ENCODE data around the gene CEP57L1. TPM values are rescaled to one million over a fixed set of nuclear protein-coding genes. Genes with fewer than 3 reads are reported as not detected.

CEP57L1 gene
- total and polyA plus RNA-seq, 9 of the 15 experiments (the other 6 are each of a cell fraction or from before 2014, with no cell fraction given) = 39.4 to 88.6 (median 61.8) TPM

DNA sequence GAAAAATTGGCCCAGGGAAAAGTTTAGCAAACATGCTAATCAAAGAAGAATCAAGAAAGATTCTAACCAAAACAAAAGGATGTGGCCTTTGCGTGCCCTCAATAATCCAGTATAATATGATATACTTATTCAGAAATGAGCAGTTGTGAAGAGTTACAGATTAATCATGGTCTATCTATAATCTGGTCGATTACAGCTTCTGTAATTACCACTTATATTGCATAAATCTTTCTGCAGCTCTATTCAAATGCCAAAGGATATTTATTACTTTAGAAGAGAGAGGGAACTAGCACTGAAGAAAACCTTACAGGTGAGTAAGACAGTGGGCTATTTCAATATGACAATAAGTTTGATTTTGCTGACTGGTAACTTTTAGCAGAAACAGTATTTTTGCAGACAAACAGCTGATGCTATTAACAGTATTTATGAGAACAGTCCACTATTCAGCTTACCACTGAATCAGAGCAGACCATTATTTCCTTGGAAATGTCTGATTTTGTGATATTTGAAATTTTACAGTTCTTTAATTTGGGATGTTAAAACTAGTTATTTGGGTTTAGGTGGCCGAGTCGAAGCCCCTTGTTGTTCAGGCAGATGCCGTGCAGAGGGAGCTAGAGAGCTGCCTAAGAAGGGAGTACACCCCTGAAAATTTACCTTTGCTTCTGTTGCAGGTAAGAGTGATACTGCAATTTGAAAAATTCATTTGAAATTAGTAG is 92.2 kb downstream of the CEP57L1 start (continued):
- TF ChIP-seq, protein P1, sequence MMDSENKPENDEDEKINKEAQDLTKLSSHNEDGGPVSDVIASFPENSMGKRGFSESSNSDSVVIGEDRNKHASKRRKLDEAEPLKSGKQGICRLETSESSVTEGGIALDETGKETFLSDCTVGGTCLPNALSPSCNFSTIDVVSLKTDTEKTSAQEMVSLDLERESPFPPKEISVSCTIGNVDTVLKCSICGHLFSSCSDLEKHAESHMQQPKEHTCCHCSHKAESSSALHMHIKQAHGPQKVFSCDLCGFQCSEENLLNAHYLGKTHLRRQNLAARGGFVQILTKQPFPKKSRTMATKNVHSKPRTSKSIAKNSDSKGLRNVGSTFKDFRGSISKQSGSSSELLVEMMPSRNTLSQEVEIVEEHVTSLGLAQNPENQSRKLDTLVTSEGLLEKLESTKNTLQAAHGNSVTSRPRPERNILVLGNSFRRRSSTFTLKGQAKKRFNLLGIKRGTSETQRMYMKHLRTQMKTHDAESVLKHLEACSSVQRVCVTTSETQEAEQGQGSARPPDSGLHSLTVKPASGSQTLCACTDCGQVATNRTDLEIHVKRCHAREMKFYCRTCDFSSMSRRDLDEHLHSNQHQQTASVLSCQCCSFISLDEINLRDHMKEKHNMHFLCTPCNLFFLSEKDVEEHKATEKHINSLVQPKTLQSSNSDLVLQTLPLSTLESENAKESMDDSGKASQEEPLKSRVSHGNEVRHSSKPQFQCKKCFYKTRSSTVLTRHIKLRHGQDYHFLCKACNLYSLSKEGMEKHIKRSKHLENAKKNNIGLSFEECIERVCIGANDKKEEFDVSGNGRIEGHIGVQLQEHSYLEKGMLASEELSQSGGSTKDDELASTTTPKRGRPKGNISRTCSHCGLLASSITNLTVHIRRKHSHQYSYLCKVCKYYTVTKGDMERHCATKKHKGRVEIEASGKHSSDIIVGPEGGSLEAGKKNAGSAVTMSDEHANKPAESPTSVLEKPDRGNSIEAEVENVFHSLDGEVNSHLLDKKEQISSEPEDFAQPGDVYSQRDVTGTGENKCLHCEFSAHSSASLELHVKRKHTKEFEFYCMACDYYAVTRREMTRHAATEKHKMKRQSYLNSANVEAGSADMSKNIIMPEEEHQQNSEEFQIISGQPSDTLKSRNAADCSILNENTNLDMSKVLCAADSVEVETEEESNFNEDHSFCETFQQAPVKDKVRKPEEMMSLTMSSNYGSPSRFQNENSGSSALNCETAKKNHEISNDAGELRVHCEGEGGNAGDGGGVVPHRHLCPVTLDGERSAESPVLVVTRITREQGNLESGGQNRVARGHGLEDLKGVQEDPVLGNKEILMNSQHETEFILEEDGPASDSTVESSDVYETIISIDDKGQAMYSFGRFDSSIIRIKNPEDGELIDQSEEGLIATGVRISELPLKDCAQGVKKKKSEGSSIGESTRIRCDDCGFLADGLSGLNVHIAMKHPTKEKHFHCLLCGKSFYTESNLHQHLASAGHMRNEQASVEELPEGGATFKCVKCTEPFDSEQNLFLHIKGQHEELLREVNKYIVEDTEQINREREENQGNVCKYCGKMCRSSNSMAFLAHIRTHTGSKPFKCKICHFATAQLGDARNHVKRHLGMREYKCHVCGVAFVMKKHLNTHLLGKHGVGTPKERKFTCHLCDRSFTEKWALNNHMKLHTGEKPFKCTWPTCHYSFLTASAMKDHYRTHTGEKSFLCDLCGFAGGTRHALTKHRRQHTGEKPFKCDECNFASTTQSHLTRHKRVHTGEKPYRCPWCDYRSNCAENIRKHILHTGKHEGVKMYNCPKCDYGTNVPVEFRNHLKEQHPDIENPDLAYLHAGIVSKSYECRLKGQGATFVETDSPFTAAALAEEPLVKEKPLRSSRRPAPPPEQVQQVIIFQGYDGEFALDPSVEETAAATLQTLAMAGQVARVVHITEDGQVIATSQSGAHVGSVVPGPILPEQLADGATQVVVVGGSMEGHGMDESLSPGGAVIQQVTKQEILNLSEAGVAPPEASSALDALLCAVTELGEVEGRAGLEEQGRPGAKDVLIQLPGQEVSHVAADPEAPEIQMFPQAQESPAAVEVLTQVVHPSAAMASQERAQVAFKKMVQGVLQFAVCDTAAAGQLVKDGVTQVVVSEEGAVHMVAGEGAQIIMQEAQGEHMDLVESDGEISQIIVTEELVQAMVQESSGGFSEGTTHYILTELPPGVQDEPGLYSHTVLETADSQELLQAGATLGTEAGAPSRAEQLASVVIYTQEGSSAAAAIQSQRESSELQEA (IDR thresholded peaks at IDR 0.05; ENCODE audit: low read depth) = no peak
- TF ChIP-seq MED1 (CRISPR knock-in tag; IDR thresholded peaks at IDR 0.05; ENCODE audit: borderline replicate concordance) (no peak), ZNF431 (CRISPR knock-in tag; IDR thresholded peaks at IDR 0.05) (no peak), MTA1 (IDR thresholded peaks at IDR 0.05; ENCODE audit: borderline replicate concordance) (no peak), SIX5 (IDR thresholded peaks at IDR 0.05; ENCODE audit: borderline replicate concordance in 1 of 2, insufficient read depth in 1 of 2, low read depth in 1 of 2, low read length in 2 of 2) (no peak), ZFP36 (IDR thresholded peaks at IDR 0.05; ENCODE audit: low read depth, low read length, partially characterized antibody) (no peak), CBFB (CRISPR knock-in tag; IDR thresholded peaks at IDR 0.05) (no peak), NFATC3 (IDR thresholded peaks at IDR 0.05) (no peak), ARID2 (IDR thresholded peaks at IDR 0.05) (peak; percentile 92)
- TF ChIP-seq, protein P2, sequence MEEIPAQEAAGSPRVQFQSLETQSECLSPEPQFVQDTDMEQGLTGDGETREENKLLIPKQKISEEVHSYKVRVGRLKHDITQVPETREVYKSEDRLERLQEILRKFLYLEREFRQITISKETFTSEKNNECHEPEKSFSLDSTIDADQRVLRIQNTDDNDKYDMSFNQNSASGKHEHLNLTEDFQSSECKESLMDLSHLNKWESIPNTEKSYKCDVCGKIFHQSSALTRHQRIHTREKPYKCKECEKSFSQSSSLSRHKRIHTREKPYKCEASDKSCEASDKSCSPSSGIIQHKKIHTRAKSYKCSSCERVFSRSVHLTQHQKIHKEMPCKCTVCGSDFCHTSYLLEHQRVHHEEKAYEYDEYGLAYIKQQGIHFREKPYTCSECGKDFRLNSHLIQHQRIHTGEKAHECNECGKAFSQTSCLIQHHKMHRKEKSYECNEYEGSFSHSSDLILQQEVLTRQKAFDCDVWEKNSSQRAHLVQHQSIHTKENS (CRISPR knock-in tag; IDR thresholded peaks at IDR 0.05) = no peak
- TF ChIP-seq, protein P3, sequence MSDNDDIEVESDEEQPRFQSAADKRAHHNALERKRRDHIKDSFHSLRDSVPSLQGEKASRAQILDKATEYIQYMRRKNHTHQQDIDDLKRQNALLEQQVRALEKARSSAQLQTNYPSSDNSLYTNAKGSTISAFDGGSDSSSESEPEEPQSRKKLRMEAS (CRISPR knock-in tag; IDR thresholded peaks at IDR 0.05) = no peak
- TF ChIP-seq, protein P4, sequence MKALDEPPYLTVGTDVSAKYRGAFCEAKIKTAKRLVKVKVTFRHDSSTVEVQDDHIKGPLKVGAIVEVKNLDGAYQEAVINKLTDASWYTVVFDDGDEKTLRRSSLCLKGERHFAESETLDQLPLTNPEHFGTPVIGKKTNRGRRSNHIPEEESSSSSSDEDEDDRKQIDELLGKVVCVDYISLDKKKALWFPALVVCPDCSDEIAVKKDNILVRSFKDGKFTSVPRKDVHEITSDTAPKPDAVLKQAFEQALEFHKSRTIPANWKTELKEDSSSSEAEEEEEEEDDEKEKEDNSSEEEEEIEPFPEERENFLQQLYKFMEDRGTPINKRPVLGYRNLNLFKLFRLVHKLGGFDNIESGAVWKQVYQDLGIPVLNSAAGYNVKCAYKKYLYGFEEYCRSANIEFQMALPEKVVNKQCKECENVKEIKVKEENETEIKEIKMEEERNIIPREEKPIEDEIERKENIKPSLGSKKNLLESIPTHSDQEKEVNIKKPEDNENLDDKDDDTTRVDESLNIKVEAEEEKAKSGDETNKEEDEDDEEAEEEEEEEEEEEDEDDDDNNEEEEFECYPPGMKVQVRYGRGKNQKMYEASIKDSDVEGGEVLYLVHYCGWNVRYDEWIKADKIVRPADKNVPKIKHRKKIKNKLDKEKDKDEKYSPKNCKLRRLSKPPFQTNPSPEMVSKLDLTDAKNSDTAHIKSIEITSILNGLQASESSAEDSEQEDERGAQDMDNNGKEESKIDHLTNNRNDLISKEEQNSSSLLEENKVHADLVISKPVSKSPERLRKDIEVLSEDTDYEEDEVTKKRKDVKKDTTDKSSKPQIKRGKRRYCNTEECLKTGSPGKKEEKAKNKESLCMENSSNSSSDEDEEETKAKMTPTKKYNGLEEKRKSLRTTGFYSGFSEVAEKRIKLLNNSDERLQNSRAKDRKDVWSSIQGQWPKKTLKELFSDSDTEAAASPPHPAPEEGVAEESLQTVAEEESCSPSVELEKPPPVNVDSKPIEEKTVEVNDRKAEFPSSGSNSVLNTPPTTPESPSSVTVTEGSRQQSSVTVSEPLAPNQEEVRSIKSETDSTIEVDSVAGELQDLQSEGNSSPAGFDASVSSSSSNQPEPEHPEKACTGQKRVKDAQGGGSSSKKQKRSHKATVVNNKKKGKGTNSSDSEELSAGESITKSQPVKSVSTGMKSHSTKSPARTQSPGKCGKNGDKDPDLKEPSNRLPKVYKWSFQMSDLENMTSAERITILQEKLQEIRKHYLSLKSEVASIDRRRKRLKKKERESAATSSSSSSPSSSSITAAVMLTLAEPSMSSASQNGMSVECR (CRISPR knock-in tag; IDR thresholded peaks at IDR 0.05) = no peak
